ENCODE measurements around the gene IRF2BPL.

IRF2BPL gene

GRCh38 chr14:77053046-77053841 is 24.7 kb upstream of the IRF2BPL start:
- no peak for DNase-seq

GRCh38 chr14:77052281-77053044 is 24.0 kb upstream of the IRF2BPL start:
- DNase-seq, result no peak

- DNase-seq, result no peak
Observed at GRCh38 chr14:77051116-77051515, 22.6 kb upstream of the IRF2BPL start.

- DNase-seq, result no peak
Observed at GRCh38 chr14:77046721-77047120, 18.2 kb upstream of the IRF2BPL start.

- DNase-seq, result no peak
Observed at GRCh38 chr14:77045238-77046162, 17.0 kb upstream of the IRF2BPL start.

- no peak for DNase-seq
Observed at GRCh38 chr14:77044783-77045237, 16.3 kb upstream of the IRF2BPL start.

- DNase-seq, result no peak
Observed at GRCh38 chr14:77043984-77044485, 15.5 kb upstream of the IRF2BPL start.

- no peak for DNase-seq
Observed at GRCh38 chr14:77043177-77043983, 14.9 kb upstream of the IRF2BPL start.

- DNase-seq, result no peak
Observed at GRCh38 chr14:77041881-77042545, 13.5 kb upstream of the IRF2BPL start.

GRCh38 chr14:77040741-77041653 is 12.5 kb upstream of the IRF2BPL start:
- DNase-seq, result peak in 1 of 2 experiments; percentile 47

GRCh38 chr14:77040059-77040740 is 11.7 kb upstream of the IRF2BPL start:
- peak; percentile 82 to 92 for DNase-seq

- DNase-seq, result no peak
Observed at GRCh38 chr14:77039285-77040058, 11.0 kb upstream of the IRF2BPL start.

- no peak for DNase-seq
Observed at GRCh38 chr14:77037938-77038568, 9.5 kb upstream of the IRF2BPL start.

GRCh38 chr14:77037215-77037937 is 8.9 kb upstream of the IRF2BPL start:
- DNase-seq, result no peak

GRCh38 chr14:77036484-77037214 is 8.1 kb upstream of the IRF2BPL start:
- DNase-seq, result no peak

GRCh38 chr14:77035267-77035666 is 6.8 kb upstream of the IRF2BPL start:
- no peak for DNase-seq

Data from NCI-H1930 (cell line).